Mesenchymal stem cell (in vitro differentiated cells and primary cell): Measurements from ENCODE around the gene ZNF469.

Experiments used
- DNase-seq: peaks from one replicate; pipeline ENCODE4 v3.0.0-alpha.2; 2013
- H2AFZ ChIP-seq: one replicate; pipeline ENCODE4 v1.6.1; 2013; ENCODE audit warnings: low read depth, mild to moderate bottlenecking, control low read depth, inconsistent platforms, low read length, moderate library complexity
- H2AK5ac ChIP-seq: 2 replicates; pipeline ENCODE4 v1.6.1; 2013; ENCODE audit warnings: low read length, moderate library complexity, mild to moderate bottlenecking, inconsistent platforms; ENCODE audit not compliant: severe bottlenecking
- H2BK120ac ChIP-seq: one replicate; pipeline ENCODE4 v1.6.1; 2013; ENCODE audit warnings: low read depth, mild to moderate bottlenecking, inconsistent platforms, low read length, moderate library complexity
- H2BK12ac ChIP-seq, 2 experiments: one replicate each; pipeline ENCODE4 v1.6.1; 2013; ENCODE audit warnings: inconsistent platforms in 2 of 2, low read length in 2 of 2, mild to moderate bottlenecking in 2 of 2, moderate library complexity in 2 of 2, control low read depth in 1 of 2
- H2BK15ac ChIP-seq: one replicate; pipeline ENCODE4 v1.6.1; 2013; ENCODE audit warnings: mild to moderate bottlenecking, low read depth, inconsistent platforms; ENCODE audit not compliant: poor library complexity, severe bottlenecking
- H2BK5ac ChIP-seq: 2 replicates; pipeline ENCODE4 v1.6.1; 2013; ENCODE audit warnings: low read depth, mild to moderate bottlenecking, low read length, control low read depth, inconsistent platforms; ENCODE audit not compliant: poor library complexity, severe bottlenecking
- H3K14ac ChIP-seq, 2 experiments: one replicate each; pipeline ENCODE4 v1.6.1; 2013; ENCODE audit warnings: inconsistent platforms in 2 of 2, low read length in 2 of 2, control low read depth in 1 of 2, mild to moderate bottlenecking in 1 of 2, moderate library complexity in 1 of 2
- H3K18ac ChIP-seq, 2 experiments: one replicate each; pipeline ENCODE4 v1.6.1; 2013; ENCODE audit warnings: inconsistent platforms in 2 of 2, low read length in 2 of 2, control low read depth in 1 of 2, low read depth in 1 of 2, mild to moderate bottlenecking in 1 of 2
- H3K23ac ChIP-seq, 2 experiments: one replicate each; pipeline ENCODE4 v1.6.1; 2013; ENCODE audit warnings: inconsistent platforms in 2 of 2, low read length in 2 of 2, mild to moderate bottlenecking in 2 of 2, moderate library complexity in 2 of 2, control low read depth in 1 of 2
- H3K27ac ChIP-seq: 2 replicates; pipeline ENCODE4 v1.5.1; 2013; ENCODE audit warnings: mild to moderate bottlenecking, moderate library complexity, low read length, control low read depth, inconsistent platforms; ENCODE audit not compliant: poor library complexity, severe bottlenecking
- H3K27me3 ChIP-seq, 2 experiments: 2 replicates each; pipeline versions ENCODE4 v1.6.1 to v1.7.0; 2013; ENCODE audit warnings: low read length in 2 of 2, mild to moderate bottlenecking in 2 of 2, moderate library complexity in 2 of 2, control low read depth in 1 of 2, inconsistent platforms in 1 of 2; ENCODE audit not compliant: control insufficient read depth in 1 of 2, insufficient read depth in 1 of 2
- H3K36me3 ChIP-seq, 2 experiments: 2 replicates each; pipeline versions ENCODE4 v1.6.1 to v1.7.0; 2013; ENCODE audit warnings: low read length in 2 of 2, control low read depth in 1 of 2, inconsistent platforms in 1 of 2, low read depth in 1 of 2, mild to moderate bottlenecking in 1 of 2; ENCODE audit not compliant: insufficient read depth in 2 of 2, control insufficient read depth in 1 of 2
- H3K4ac ChIP-seq, 2 experiments: one replicate each; pipeline ENCODE4 v1.6.1; 2013; ENCODE audit warnings: inconsistent platforms in 2 of 2, low read length in 2 of 2, mild to moderate bottlenecking in 2 of 2, moderate library complexity in 2 of 2, control low read depth in 1 of 2, low read depth in 1 of 2
- H3K4me1 ChIP-seq: 2 replicates; pipeline ENCODE4 v1.6.1; 2013; ENCODE audit warnings: low read depth, low read length, control low read depth; ENCODE audit not compliant: control insufficient read depth, insufficient read depth
- H3K4me2 ChIP-seq: 2 replicates; pipeline ENCODE4 v1.6.1; 2013; ENCODE audit warnings: low read length, mild to moderate bottlenecking, inconsistent platforms; ENCODE audit not compliant: poor library complexity, severe bottlenecking
- H3K4me3 ChIP-seq, 2 experiments: 2 replicates each; pipeline versions ENCODE4 v1.5.1 to v1.7.0; 2013; ENCODE audit warnings: low read length in 2 of 2, mild to moderate bottlenecking in 2 of 2, control low read depth in 1 of 2, low read depth in 1 of 2; ENCODE audit not compliant: insufficient read depth in 1 of 2
- H3K79me1 ChIP-seq: replicated peaks from 2 replicates; pipeline ENCODE4 v1.6.1; 2013; ENCODE audit warnings: mild to moderate bottlenecking, control low read depth, low read length, inconsistent platforms; ENCODE audit not compliant: poor library complexity, severe bottlenecking
- H3K9ac ChIP-seq: 2 replicates; pipeline ENCODE4 v1.7.0; 2013; ENCODE audit warnings: mild to moderate bottlenecking, low read length, moderate library complexity
- H3K9me3 ChIP-seq: 2 replicates; pipeline ENCODE4 v1.7.0; 2013; ENCODE audit warnings: mild to moderate bottlenecking, low read length; ENCODE audit not compliant: control insufficient read depth
- H4K8ac ChIP-seq: one replicate; pipeline ENCODE4 v1.6.1; 2013; ENCODE audit warnings: inconsistent platforms, mild to moderate bottlenecking, low read length, moderate library complexity
- H4K91ac ChIP-seq: one replicate; pipeline ENCODE4 v1.6.1; 2013; ENCODE audit warnings: mild to moderate bottlenecking, low read length, inconsistent platforms
- WGBS: methylation state at CpG from one replicate; pipeline ENCODE4 v1.1.7; 2013; ENCODE audit warnings: mixed read lengths; 5-methylcytosine and 5-hydroxymethylcytosine counted together

ZNF469 gene

GRCh38 chr16:88392111-88392510, 9.4 kb downstream of the ZNF469 start:
- H3K27me3 ChIP-seq = no peaks in the 10 kb centered on the region
- H3K9ac ChIP-seq = no peak overlapping the region
- peaks cover 16% of the 10 kb centered on the region for H3K4me1 ChIP-seq
- no peak overlapping the region for H2BK12ac ChIP-seq
- peaks cover 13 to 21% of the 10 kb centered on the region in 2 experiments for H3K36me3 ChIP-seq
- no peak overlapping the region for H3K18ac ChIP-seq
- H2BK15ac ChIP-seq = no peak overlapping the region
- no peak overlapping the region for H3K27ac ChIP-seq
- WGBS = 94% methylated on average over 22 of the region's 22 CpGs
- no peak overlapping the region for H4K91ac ChIP-seq
- no peak overlapping the region for H3K4me3 ChIP-seq
- no peak overlapping the region for H2AK5ac ChIP-seq
- H3K14ac ChIP-seq = no peak overlapping the region
- H3K4ac ChIP-seq = no peak overlapping the region
- no peak overlapping the region for H4K8ac ChIP-seq
- H2BK120ac ChIP-seq = no peak overlapping the region
- no peak overlapping the region for H2BK5ac ChIP-seq
- H3K4me2 ChIP-seq = no peak overlapping the region
- no peaks in the 10 kb centered on the region for H3K9me3 ChIP-seq
- no peak overlapping the region for H3K23ac ChIP-seq
- no peak for DNase-seq
- peaks cover 1% of the 10 kb centered on the region for H3K79me1 ChIP-seq
- H2AFZ ChIP-seq = no peak overlapping the region

- Histone ChIP-seq H3K36me3 (peaks cover 14 to 18% of the 10 kb centered on the region in 2 experiments), H2AFZ (no peak overlapping the region), H2BK5ac (no peak overlapping the region), H3K4ac (no peak overlapping the region), H4K91ac (no peak overlapping the region), H2BK12ac (no peak overlapping the region), H3K14ac (no peak overlapping the region), H3K9ac (no peak overlapping the region), H2AK5ac (no peak overlapping the region), H3K9me3 (no peaks in the 10 kb centered on the region), H4K8ac (no peak overlapping the region), H2BK15ac (no peak overlapping the region), H3K23ac (no peak overlapping the region), H3K18ac (no peak overlapping the region), H3K4me1 (peaks cover 15% of the 10 kb centered on the region), H3K4me2 (no peak overlapping the region), H2BK120ac (no peak overlapping the region), H3K27me3 (no peaks in the 10 kb centered on the region), H3K4me3 (no peak overlapping the region), H3K79me1 (peaks cover 1% of the 10 kb centered on the region), H3K27ac (no peak overlapping the region)
- WGBS = 86% methylated on average over 6 of the region's 6 CpGs
- no peak for DNase-seq
Measured at GRCh38 chr16:88392616-88393015, 9.9 kb downstream of the ZNF469 start.

GRCh38 chr16:88393034-88393433, 10.3 kb downstream of the ZNF469 start:
- peaks cover 1% of the 10 kb centered on the region for H3K79me1 ChIP-seq
- no peak overlapping the region for H2BK15ac ChIP-seq
- no peak overlapping the region for H4K8ac ChIP-seq
- H3K4me1 ChIP-seq = peaks cover 11% of the 10 kb centered on the region
- no peak overlapping the region for H2AFZ ChIP-seq
- no peak overlapping the region for H3K4me2 ChIP-seq
- no peak overlapping the region for H3K14ac ChIP-seq
- DNase-seq = no peak
- no peak overlapping the region for H3K23ac ChIP-seq
- H3K4me3 ChIP-seq = no peak overlapping the region
- H2BK5ac ChIP-seq = no peak overlapping the region
- 90% methylated on average over 24 of the region's 24 CpGs for WGBS
- H3K36me3 ChIP-seq = peaks cover 18% of the 10 kb centered on the region in 2 experiments
- no peak overlapping the region for H3K27ac ChIP-seq
- H3K27me3 ChIP-seq = no peaks in the 10 kb centered on the region
- no peak overlapping the region for H3K9ac ChIP-seq
- no peak overlapping the region for H2BK12ac ChIP-seq
- no peaks in the 10 kb centered on the region for H3K9me3 ChIP-seq
- H2BK120ac ChIP-seq = no peak overlapping the region
- H4K91ac ChIP-seq = no peak overlapping the region
- no peak overlapping the region for H2AK5ac ChIP-seq
- H3K18ac ChIP-seq = no peak overlapping the region
- H3K4ac ChIP-seq = no peak overlapping the region

- H3K4me3 ChIP-seq = no peak overlapping the region
- no peak overlapping the region for H2BK5ac ChIP-seq
- H3K79me1 ChIP-seq = peaks cover 1% of the 10 kb centered on the region
- WGBS = 95% methylated on average over 11 of the region's 16 CpGs
- no peak overlapping the region for H2AFZ ChIP-seq
- no peak overlapping the region for H3K18ac ChIP-seq
- no peak overlapping the region for H3K9ac ChIP-seq
- no peak overlapping the region for H3K27ac ChIP-seq
- DNase-seq = no peak
- no peak overlapping the region for H4K91ac ChIP-seq
- no peak overlapping the region for H2BK120ac ChIP-seq
- H4K8ac ChIP-seq = no peak overlapping the region
- H3K14ac ChIP-seq = no peak overlapping the region
- peaks cover 6% of the 10 kb centered on the region for H3K4me1 ChIP-seq
- H3K4me2 ChIP-seq = no peak overlapping the region
- no peak overlapping the region for H3K23ac ChIP-seq
- H2AK5ac ChIP-seq = no peak overlapping the region
- H2BK12ac ChIP-seq = no peak overlapping the region
- no peaks in the 10 kb centered on the region for H3K9me3 ChIP-seq
- no peaks in the 10 kb centered on the region for H3K27me3 ChIP-seq
- no peak overlapping the region for H2BK15ac ChIP-seq
- H3K4ac ChIP-seq = no peak overlapping the region
- H3K36me3 ChIP-seq = peaks cover 18 to 24% of the 10 kb centered on the region in 2 experiments
Measured at GRCh38 chr16:88393571-88393970, 10.8 kb downstream of the ZNF469 start.
